HEK293 (cell line): ENCODE data around the gene SLC2A4RG.

ENCODE experiments used
- CTCF ChIA-PET: fragments of 350-600 bp; formaldehyde crosslinking; extraction: SDS; loops from one replicate; lab custom pipeline; 2021; ENCODE audit warnings: antibody characterized with exemption; lab: Yijun Ruan, JAX
- POLR2A ChIA-PET: fragments of 300-600 bp; formaldehyde crosslinking; extraction: SDS; loops from one replicate; lab custom pipeline; 2020; ENCODE audit warnings: antibody characterized with exemption, inconsistent platforms; lab: Yijun Ruan, JAX
- H3K27ac ChIP-seq: fragments of 200-500 bp; sonication (Bioruptor generic); 2 replicates; pipeline ENCODE4 v1.5.1; 2014; ENCODE audit warnings: low read depth, low read length, control low read depth, inconsistent platforms; ENCODE audit errors: extremely low read depth
- H3K36me3 ChIP-seq, 2 experiments: fragments of 200-500 bp in 1 of 2; sonication (Bioruptor generic) in 1 of 2; 1 replicate in 1 of 2; 2 replicates in 1 of 2; pipeline ENCODE4 v1.5.1; 2014 to 2017; ENCODE audit warnings: inconsistent platforms in 2 of 2, low read length in 2 of 2; ENCODE audit not compliant: control insufficient read depth in 2 of 2, insufficient read depth in 1 of 2
- H3K4me1 ChIP-seq: fragments of 200-500 bp; sonication (Bioruptor generic); 2 replicates; pipeline ENCODE4 v1.5.1; 2014; ENCODE audit warnings: mild to moderate bottlenecking, low read length, inconsistent platforms; ENCODE audit not compliant: control insufficient read depth, insufficient read depth
- H3K4me3 ChIP-seq: 2 replicates; pipeline ENCODE4 v1.5.1; 2011; ENCODE audit warnings: low read depth, mild to moderate bottlenecking, control low read depth, low read length, moderate library complexity
- H3K9me3 ChIP-seq: fragments of 200-500 bp; sonication (Bioruptor generic); 2 replicates; pipeline ENCODE4 v1.5.1; 2014; ENCODE audit warnings: low read depth, low read length, inconsistent platforms; ENCODE audit not compliant: control insufficient read depth, insufficient read depth
- GLI4 ChIP-seq: fragments of 450-650 bp; formaldehyde crosslinking; IDR thresholded peaks from 2 replicates; pipeline ENCODE4 v1.5.1; 2016; ENCODE audit warnings: missing biosample characterization, missing genetic modification characterization
- GLIS1 ChIP-seq: fragments of 450-650 bp; formaldehyde crosslinking; IDR thresholded peaks from 2 replicates; pipeline ENCODE4 v1.5.1; 2016; ENCODE audit warnings: missing biosample characterization, missing genetic modification characterization
- GLIS2 ChIP-seq: fragments of 450-650 bp; formaldehyde crosslinking; IDR thresholded peaks from 2 replicates; pipeline ENCODE4 v1.5.1; 2016; ENCODE audit warnings: missing biosample characterization, missing genetic modification characterization
- IKZF3 ChIP-seq: fragments of 450-650 bp; IDR thresholded peaks from 2 replicates; pipeline ENCODE4 v1.5.0; 2018; ENCODE audit warnings: missing biosample characterization, mild to moderate bottlenecking, missing genetic modification characterization, moderate library complexity
- PRDM1 ChIP-seq: fragments of 450-650 bp; formaldehyde crosslinking; IDR thresholded peaks from 2 replicates; pipeline ENCODE4; 2016; ENCODE audit warnings: missing biosample characterization, missing genetic modification characterization
- YY2 ChIP-seq: fragments of 450-650 bp; formaldehyde crosslinking; IDR thresholded peaks from 2 replicates; pipeline ENCODE4 v1.5.1; 2016; ENCODE audit warnings: missing biosample characterization, missing genetic modification characterization
- ZIC2 ChIP-seq: fragments of 450-650 bp; formaldehyde crosslinking; IDR thresholded peaks from 2 replicates; pipeline ENCODE4 v1.5.1; 2016; ENCODE audit warnings: missing biosample characterization, missing genetic modification characterization
- ZNF211 ChIP-seq: fragments of 450-650 bp; formaldehyde crosslinking; IDR thresholded peaks from 2 replicates; pipeline ENCODE4 v1.5.1; 2016; ENCODE audit warnings: low read depth, missing biosample characterization, missing genetic modification characterization
- ZNF24 ChIP-seq: fragments of 450-650 bp; formaldehyde crosslinking; IDR thresholded peaks from 2 replicates; pipeline ENCODE4 v1.5.1; 2016; ENCODE audit warnings: missing biosample characterization, missing genetic modification characterization
- ZNF600 ChIP-seq: fragments of 450-650 bp; formaldehyde crosslinking; IDR thresholded peaks from 2 replicates; pipeline ENCODE4 v1.5.1; 2016; ENCODE audit warnings: missing biosample characterization, missing genetic modification characterization
- ZNF747 ChIP-seq: fragments of 450-650 bp; formaldehyde crosslinking; IDR thresholded peaks from 2 replicates; pipeline ENCODE4 v1.5.1; 2016; ENCODE audit warnings: missing biosample characterization, missing genetic modification characterization
- TF ChIP-seq, protein P1 (sequence below): fragments of 450-650 bp; formaldehyde crosslinking; IDR thresholded peaks from 2 replicates; pipeline ENCODE4 v1.5.1; 2017; ENCODE audit warnings: missing biosample characterization, missing genetic modification characterization
- TF ChIP-seq, protein P2 (sequence below): fragments of 450-650 bp; formaldehyde crosslinking; IDR thresholded peaks from 2 replicates; pipeline ENCODE4 v1.5.1; 2016; ENCODE audit warnings: missing biosample characterization, missing genetic modification characterization
- TF ChIP-seq, protein P3 (sequence below): fragments of 450-650 bp; formaldehyde crosslinking; IDR thresholded peaks from 2 replicates; pipeline ENCODE4 v1.5.1; 2016; ENCODE audit warnings: missing biosample characterization, missing genetic modification characterization, borderline replicate concordance

The SLC2A4RG gene

DNA sequence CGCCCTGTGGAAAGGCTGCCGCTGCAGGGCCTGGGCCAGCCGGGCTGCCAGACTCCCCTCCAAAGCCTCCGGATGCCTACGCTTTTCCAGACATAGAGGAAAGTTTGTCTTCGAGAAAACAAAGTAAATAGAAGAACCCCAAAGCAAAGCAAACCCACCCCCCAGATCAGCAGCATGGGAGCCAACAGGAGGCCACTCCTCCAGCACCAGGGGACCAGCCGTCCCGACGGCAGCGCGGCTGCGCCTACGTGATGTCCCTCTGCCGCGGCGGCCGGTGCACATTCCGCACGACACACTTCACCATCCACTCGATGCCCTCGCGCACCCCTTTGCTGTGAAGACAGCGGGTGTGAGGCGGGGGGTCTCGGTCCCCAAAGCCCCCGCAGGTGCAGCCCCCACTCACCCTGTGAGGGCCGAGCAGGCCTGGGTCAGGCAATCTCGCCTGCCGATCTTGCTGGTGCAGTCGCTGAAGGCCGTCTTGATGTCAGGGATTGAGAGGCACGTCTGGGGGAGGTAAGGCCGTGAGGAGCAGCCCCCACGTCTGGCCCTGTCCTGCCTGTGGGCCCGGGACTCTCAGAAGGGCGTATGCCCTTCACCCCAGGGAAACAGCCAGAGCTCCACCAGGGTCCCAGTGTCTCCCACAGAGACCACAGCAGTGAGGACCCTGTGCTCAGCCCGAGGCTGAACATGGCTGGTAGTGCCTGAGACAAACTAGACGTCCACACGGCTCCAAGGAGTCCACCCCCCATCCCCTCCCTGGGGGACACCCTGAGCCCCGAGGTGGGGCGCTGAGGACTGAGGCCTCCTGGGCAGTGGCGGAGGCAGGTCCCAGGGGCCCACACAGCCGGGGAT is 39.2 kb upstream of the SLC2A4RG start:
- POLR2A ChIA-PET = no interaction called here
- no peaks in the 10 kb centered on the region for H3K4me1 ChIP-seq
- CTCF ChIA-PET = no interaction called here
- no peak overlapping the region for H3K27ac ChIP-seq
- H3K36me3 ChIP-seq = peaks cover 0 to 39% of the 10 kb centered on the region in 2 experiments; a peak in 1 of 3 replicates
- H3K4me3 ChIP-seq = no peak overlapping the region
- TF ChIP-seq PRDM1 (tag by site-specific recombination) (no peak), ZIC2 (tag by site-specific recombination) (peak; percentile 22; the same call in 1 of the 2 replicates), ZNF600 (0 out of 2 replicates have a peak, but pooled peaks have one; percentile 23), IKZF3 (tag by site-specific recombination) (no peak), GLIS1 (peak; percentile 96)
- no peaks in the 10 kb centered on the region for H3K9me3 ChIP-seq

DNA sequence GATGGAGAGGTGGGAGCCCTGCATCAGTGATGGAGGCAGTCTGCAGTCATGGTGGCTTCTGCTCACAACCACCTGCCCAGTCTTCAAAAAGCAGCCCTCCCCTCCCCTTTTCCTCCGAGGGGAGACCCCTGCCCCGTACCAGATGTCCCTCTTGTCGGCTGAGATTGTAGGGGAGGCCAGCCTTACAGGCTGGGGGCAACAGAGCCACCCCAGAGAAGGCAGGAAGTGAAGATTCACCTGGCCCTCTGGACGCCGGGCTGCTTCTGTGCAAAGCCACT is 38.6 kb upstream of the SLC2A4RG start:
- POLR2A ChIA-PET = no interaction called here

DNA sequence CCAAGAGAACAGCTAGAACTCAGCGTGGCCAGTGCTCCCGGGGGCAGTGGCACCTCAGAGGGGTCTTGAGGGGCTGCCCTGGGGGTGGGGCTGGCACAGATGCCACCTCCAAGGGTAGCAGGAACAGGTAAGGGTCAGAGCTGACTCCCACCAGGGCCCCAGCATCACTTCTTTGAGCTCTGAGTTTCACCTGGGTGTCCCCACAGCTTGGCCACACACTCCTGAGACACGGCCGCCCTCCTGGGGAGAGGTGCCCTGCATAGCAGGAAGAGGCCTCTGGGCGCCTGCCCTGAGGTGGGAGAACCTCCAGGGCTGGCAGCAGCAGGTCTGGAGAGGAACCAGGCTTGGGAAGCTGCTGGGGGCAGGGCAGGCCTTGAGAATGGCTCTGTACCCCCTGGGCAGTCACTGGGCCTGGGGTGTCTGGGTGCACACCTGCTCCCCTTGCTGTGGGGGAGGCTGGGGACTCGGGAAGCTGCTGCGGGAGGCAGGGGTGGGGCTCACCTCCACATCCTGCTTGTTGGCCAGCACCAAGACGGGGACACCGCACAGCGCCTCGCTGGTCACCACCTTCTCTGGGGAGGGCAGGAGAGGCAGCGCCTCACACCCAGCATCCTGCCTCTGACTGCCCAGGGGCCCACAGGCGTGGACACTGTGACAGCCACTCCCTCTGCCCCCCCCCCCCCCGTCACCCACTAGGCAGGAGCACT is 38.1 kb upstream of the SLC2A4RG start:
- Histone ChIP-seq H3K9me3 (no peaks in the 10 kb centered on the region), H3K4me1 (no peaks in the 10 kb centered on the region), H3K36me3 (peaks cover 0 to 46% of the 10 kb centered on the region in 2 experiments; a peak in 1 of 3 replicates), H3K4me3 (no peak overlapping the region), H3K27ac (no peak overlapping the region)
- ChIA-PET POLR2A (interaction anchor here (0.6 kb wide), 1 partner anchor 18 kb away, joined by 4 read pairs; no protein-coding TSS in a partner anchor), CTCF (no interaction called here)
- TF ChIP-seq GLIS1 (peak; percentile 98), GLIS2 (tag by site-specific recombination) (peak; percentile 41; the same call in 1 of the 2 replicates), ZIC2 (tag by site-specific recombination) (peak; percentile 27)
- TF ChIP-seq, protein P1, sequence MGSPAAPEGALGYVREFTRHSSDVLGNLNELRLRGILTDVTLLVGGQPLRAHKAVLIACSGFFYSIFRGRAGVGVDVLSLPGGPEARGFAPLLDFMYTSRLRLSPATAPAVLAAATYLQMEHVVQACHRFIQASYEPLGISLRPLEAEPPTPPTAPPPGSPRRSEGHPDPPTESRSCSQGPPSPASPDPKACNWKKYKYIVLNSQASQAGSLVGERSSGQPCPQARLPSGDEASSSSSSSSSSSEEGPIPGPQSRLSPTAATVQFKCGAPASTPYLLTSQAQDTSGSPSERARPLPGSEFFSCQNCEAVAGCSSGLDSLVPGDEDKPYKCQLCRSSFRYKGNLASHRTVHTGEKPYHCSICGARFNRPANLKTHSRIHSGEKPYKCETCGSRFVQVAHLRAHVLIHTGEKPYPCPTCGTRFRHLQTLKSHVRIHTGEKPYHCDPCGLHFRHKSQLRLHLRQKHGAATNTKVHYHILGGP = no peak

More for the DNA sequence above, 38.6 kb upstream of the SLC2A4RG start:
- Histone ChIP-seq H3K9me3 (no peaks in the 10 kb centered on the region), H3K4me3 (no peak overlapping the region), H3K4me1 (no peaks in the 10 kb centered on the region), H3K27ac (no peak overlapping the region), H3K36me3 (peaks cover 0 to 41% of the 10 kb centered on the region in 2 experiments; a peak in 1 of 3 replicates)
- TF ChIP-seq ZNF211 = no peak
- TF ChIP-seq, protein P2, sequence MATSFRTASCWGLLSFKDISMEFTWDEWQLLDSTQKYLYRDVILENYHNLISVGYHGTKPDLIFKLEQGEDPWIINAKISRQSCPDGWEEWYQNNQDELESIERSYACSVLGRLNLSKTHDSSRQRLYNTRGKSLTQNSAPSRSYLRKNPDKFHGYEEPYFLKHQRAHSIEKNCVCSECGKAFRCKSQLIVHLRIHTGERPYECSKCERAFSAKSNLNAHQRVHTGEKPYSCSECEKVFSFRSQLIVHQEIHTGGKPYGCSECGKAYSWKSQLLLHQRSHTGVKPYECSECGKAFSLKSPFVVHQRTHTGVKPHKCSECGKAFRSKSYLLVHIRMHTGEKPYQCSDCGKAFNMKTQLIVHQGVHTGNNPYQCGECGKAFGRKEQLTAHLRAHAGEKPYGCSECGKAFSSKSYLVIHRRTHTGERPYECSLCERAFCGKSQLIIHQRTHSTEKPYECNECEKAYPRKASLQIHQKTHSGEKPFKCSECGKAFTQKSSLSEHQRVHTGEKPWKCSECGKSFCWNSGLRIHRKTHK (tag by site-specific recombination) = no peak
- no peak for TF ChIP-seq ZNF24 (tag by site-specific recombination)
- TF ChIP-seq ZNF600 = no peak
- no peak for TF ChIP-seq YY2 (tag by site-specific recombination)
- no peak for TF ChIP-seq ZNF747 (tag by site-specific recombination)
- no peak for TF ChIP-seq GLI4 (tag by site-specific recombination)
- TF ChIP-seq, protein P3, sequence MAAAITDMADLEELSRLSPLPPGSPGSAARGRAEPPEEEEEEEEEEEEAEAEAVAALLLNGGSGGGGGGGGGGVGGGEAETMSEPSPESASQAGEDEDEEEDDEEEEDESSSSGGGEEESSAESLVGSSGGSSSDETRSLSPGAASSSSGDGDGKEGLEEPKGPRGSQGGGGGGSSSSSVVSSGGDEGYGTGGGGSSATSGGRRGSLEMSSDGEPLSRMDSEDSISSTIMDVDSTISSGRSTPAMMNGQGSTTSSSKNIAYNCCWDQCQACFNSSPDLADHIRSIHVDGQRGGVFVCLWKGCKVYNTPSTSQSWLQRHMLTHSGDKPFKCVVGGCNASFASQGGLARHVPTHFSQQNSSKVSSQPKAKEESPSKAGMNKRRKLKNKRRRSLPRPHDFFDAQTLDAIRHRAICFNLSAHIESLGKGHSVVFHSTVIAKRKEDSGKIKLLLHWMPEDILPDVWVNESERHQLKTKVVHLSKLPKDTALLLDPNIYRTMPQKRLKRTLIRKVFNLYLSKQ (tag by site-specific recombination) = no peak
- CTCF ChIA-PET = no interaction called here
